Progenitor cell of endocrine pancreas (in vitro differentiated cells): ENCODE measurements around the gene NXPH1. TPM values are rescaled to one million over a fixed set of nuclear protein-coding genes. Genes with fewer than 3 reads are reported as not detected.

ENCODE experiments used
- DNase-seq: peaks from one replicate; pipeline ENCODE4 v3.0.0; 2021; ENCODE audit warnings: low spot score; ENCODE audit not compliant: unreplicated experiment
- H3K27ac Mint-ChIP-seq: 2 replicates; pipeline ENCODE4 v1.8.0; 2021; ENCODE audit warnings: mild to moderate bottlenecking, moderate library complexity, mixed read lengths
- H3K27me3 Mint-ChIP-seq: 2 replicates; pipeline ENCODE4 v1.8.0; 2021; ENCODE audit warnings: mixed read lengths
- H3K36me3 Mint-ChIP-seq: 2 replicates; pipeline ENCODE4 v1.8.0; 2022; ENCODE audit warnings: mixed read lengths; ENCODE audit not compliant: insufficient read depth
- H3K4me1 Mint-ChIP-seq: 2 replicates; pipeline ENCODE4 v1.8.0; 2021; ENCODE audit warnings: low read depth, mixed read lengths
- H3K4me3 Mint-ChIP-seq: 2 replicates; pipeline ENCODE4 v1.8.0; 2021; ENCODE audit warnings: low read depth, mild to moderate bottlenecking, moderate library complexity, mixed read lengths
- H3K9me3 Mint-ChIP-seq: 2 replicates; pipeline ENCODE4 v1.8.0; 2021; ENCODE audit warnings: low read depth, mixed read lengths
- CTCF ChIP-seq: fragments of 200-600 bp; sonication (generic); IDR thresholded peaks from one replicate; pipeline ENCODE4 v1.5.0; 2021; ENCODE audit warnings: antibody characterized with exemption, mild to moderate bottlenecking; ENCODE audit not compliant: unreplicated experiment
- total RNA-seq: library from RNA; stranded (reverse); gene quantifications from 2 replicates; pipeline ENCODE4 v1.2.1, GENCODE V29; 2021

Gene NXPH1
- total RNA-seq, 1 donor from 2014 or later, result not detected

DNA sequence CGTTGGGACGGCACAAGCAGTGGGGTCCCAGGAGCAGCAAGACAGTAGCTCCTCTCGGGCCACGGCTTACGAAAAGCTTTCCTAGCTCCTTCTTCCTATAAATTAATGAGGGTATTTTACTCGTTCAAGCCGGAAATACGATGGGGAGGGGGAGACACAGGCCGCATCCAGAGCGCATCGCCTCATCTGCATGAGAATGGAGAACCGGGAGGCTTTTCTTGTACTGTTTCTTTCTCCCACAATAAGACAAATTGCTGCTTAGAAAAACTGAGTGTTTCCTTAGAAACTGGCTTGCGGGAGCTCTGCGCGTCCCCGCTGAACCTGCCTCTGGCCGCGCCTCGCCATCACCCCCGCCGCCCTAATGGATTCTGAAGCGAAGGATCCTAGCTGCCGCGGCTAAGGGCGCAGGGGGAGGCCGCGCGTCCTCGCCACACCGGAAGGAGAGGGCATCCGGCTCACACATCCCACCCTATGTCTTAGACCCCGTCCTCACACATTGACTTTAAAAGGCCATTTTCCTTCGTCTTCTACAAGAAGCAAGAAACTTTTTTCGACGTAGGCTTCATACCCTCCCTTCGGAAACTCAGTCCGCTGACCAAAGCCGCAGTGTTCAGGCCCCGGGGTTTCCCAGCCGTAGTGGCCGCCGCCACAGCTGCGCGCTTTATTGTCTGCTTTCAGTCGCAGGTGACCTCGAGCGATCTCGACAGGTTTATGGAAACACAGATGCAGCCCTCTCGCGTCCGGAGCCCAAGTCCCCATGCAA, 8.8 kb downstream of the NXPH1 start:
- H3K4me1 Mint-ChIP-seq, result peaks cover 19% of the 10 kb centered on the region
- peak overlapping the region; percentile 60 for H3K4me3 Mint-ChIP-seq
- H3K27ac Mint-ChIP-seq, result peak overlapping the region; percentile 85
- TF ChIP-seq CTCF, result no peak
- no peaks in the 10 kb centered on the region for H3K9me3 Mint-ChIP-seq
- H3K27me3 Mint-ChIP-seq, result peaks cover 97% of the 10 kb centered on the region
- H3K36me3 Mint-ChIP-seq, result no peaks in the 10 kb centered on the region
- no peak for DNase-seq

DNA sequence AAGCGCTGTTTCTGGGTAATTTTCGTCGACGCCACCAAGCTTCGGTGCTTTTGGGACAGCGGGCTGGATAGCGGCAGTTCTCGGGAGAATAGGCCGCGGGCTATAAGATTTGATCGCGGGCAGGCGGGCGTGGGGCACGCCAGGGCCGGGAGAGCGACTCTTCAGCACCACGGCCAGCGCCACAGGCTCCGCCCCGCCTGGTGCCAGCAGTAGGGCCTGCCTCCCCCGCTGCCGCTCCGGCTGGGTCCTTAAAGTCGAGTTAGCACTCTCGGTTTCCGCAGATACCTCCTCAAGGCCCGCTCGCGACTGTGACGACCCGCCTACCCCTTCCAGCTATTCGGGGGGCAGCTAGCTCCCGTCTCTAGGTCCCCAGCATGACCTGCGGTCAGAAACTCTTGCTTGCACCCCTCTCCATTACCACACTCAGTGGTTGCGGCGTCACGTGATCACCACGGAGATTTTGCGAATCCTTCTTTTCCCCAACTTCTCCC, 9.4 kb downstream of the NXPH1 start:
- peak overlapping the region; percentile 60 for H3K4me3 Mint-ChIP-seq
- peaks cover 95% of the 10 kb centered on the region for H3K27me3 Mint-ChIP-seq
- peaks cover 19% of the 10 kb centered on the region for H3K4me1 Mint-ChIP-seq
- no peaks in the 10 kb centered on the region for H3K9me3 Mint-ChIP-seq
- H3K27ac Mint-ChIP-seq, result peak overlapping the region; percentile 85
- peak; percentile 93 for DNase-seq
- H3K36me3 Mint-ChIP-seq, result no peaks in the 10 kb centered on the region
- TF ChIP-seq CTCF, result no peak

GRCh38 chr7:8443576-8444467, 10.4 kb downstream of the NXPH1 start:
- Mint-ChIP-seq H3K4me1 (peaks cover 19% of the 10 kb centered on the region), H3K27me3 (peaks cover 88% of the 10 kb centered on the region), H3K36me3 (no peaks in the 10 kb centered on the region), H3K27ac (no peak overlapping the region), H3K9me3 (no peaks in the 10 kb centered on the region), H3K4me3 (peak overlapping the region; percentile 73)
- no peak for DNase-seq
- TF ChIP-seq CTCF, result peak; percentile 53

- peaks cover 19% of the 10 kb centered on the region for H3K4me1 Mint-ChIP-seq
- TF ChIP-seq CTCF, result no peak
- H3K9me3 Mint-ChIP-seq, result no peaks in the 10 kb centered on the region
- DNase-seq, result no peak
- H3K27ac Mint-ChIP-seq, result no peak overlapping the region
- H3K4me3 Mint-ChIP-seq, result no peak overlapping the region
- no peaks in the 10 kb centered on the region for H3K36me3 Mint-ChIP-seq
- H3K27me3 Mint-ChIP-seq, result peaks cover 82% of the 10 kb centered on the region
These were observed 11.0 kb downstream of the NXPH1 start for GRCh38 chr7:8444468-8444769.

- Mint-ChIP-seq H3K27me3 (peaks cover 13% of the 10 kb centered on the region), H3K4me3 (no peak overlapping the region), H3K36me3 (no peaks in the 10 kb centered on the region), H3K27ac (no peak overlapping the region), H3K9me3 (peaks cover 4% of the 10 kb centered on the region), H3K4me1 (no peaks in the 10 kb centered on the region)
- DNase-seq, result no peak
- TF ChIP-seq CTCF, result no peak
These were observed 20.1 kb downstream of the NXPH1 start for GRCh38 chr7:8453535-8453934.
